ELF-1 (cell line): ENCODE results near the gene BLTP3B.

ENCODE experiments used
- DNase-seq: peaks from one replicate; pipeline ENCODE4 v3.0.0-alpha.2; 2016; ENCODE audit warnings: low read depth, low spot score

BLTP3B gene

GRCh38 chr12:100159391-100160104, 16.9 kb upstream of the BLTP3B start:
- DNase-seq: no peak

- no peak for DNase-seq
Observed at GRCh38 chr12:100158535-100158934, 15.9 kb upstream of the BLTP3B start.

GRCh38 chr12:100157427-100157821, 14.8 kb upstream of the BLTP3B start:
- DNase-seq: no peak

GRCh38 chr12:100156731-100157426, 14.2 kb upstream of the BLTP3B start:
- no peak for DNase-seq

GRCh38 chr12:100154474-100155247, 12.0 kb upstream of the BLTP3B start:
- DNase-seq: peak; percentile 92

- no peak for DNase-seq
Observed at GRCh38 chr12:100153131-100153530, 10.5 kb upstream of the BLTP3B start.

- no peak for DNase-seq
Observed at GRCh38 chr12:100151769-100152168, 9.1 kb upstream of the BLTP3B start.

GRCh38 chr12:100146252-100146651, 3.6 kb upstream of the BLTP3B start:
- no peak for DNase-seq

GRCh38 chr12:100145643-100146042, 3.0 kb upstream of the BLTP3B start:
- DNase-seq: no peak

- DNase-seq: peak; percentile 79
Observed at GRCh38 chr12:100141998-100142850, 450 bp downstream of the BLTP3B start.

GRCh38 chr12:100141666-100141997, 1.0 kb downstream of the BLTP3B start:
- DNase-seq: no peak

- DNase-seq: no peak
Observed at GRCh38 chr12:100138803-100139098, 3.9 kb downstream of the BLTP3B start.

GRCh38 chr12:100138048-100138802, 4.4 kb downstream of the BLTP3B start:
- DNase-seq: no peak

- no peak for DNase-seq
Observed at GRCh38 chr12:100133200-100133599, 9.5 kb downstream of the BLTP3B start.

- DNase-seq: peak; percentile 49
Observed at GRCh38 chr12:100128512-100128908, 14.2 kb downstream of the BLTP3B start.

- DNase-seq: no peak
Observed at GRCh38 chr12:100127766-100128511, 14.7 kb downstream of the BLTP3B start.

- DNase-seq: no peak
Observed at GRCh38 chr12:100123316-100124095, 19.2 kb downstream of the BLTP3B start.

GRCh38 chr12:100120355-100120754, 22.3 kb downstream of the BLTP3B start:
- DNase-seq: no peak

- no peak for DNase-seq
Observed at GRCh38 chr12:100115291-100115690, 27.4 kb downstream of the BLTP3B start.

GRCh38 chr12:100114574-100114973, 28.1 kb downstream of the BLTP3B start:
- no peak for DNase-seq
